Endometrial microvascular endothelial cells (primary cell): ENCODE measurements around the gene RIPOR3. TPM values are rescaled to one million over a fixed set of nuclear protein-coding genes. Genes with fewer than 3 reads are reported as not detected.
"Not testable (repeated sequence)": the region's sequence is repeated elsewhere in the genome, so short reads cannot be mapped to it uniquely, and the experiment has no call there.

ENCODE experiments used
- in situ Hi-C: cut with HindIII; loops from 2 replicates; pipeline ENCODE4 v1.10.0; 2017; ENCODE audit warnings: low sequenced_read_pairs, low pct_unique_long_range_greater_than_20kb; ENCODE audit errors: inconsistent ontology term
- total RNA-seq: library from RNA; depleted of rRNA; stranded (reverse); fragments of >200 nt; gene quantifications from one replicate; pipeline ENCODE4 v1.2.3, GENCODE V29; 2015; ENCODE audit errors: inconsistent ontology term

The RIPOR3 gene
- total RNA-seq, 1 donor from 2014 or later = not detected

DNA sequence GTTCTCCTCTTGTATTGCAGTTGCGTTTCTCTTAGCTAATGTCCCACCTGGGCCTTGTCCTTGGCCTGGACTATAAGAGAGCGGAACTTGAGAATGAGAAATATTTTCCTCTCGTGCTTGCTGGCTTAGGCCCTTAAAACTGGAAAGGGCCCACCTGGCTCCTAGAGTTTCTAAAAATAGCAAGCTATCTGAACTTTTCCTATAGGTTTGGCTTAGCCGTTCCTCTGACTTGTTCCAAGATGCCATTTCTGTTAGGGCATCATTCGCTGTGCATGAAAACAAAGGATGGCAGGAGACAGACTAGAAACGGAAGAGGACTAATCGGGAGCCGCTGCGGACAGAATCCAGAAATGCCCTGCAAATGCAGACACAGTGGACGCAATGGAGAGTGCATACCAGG is 4.5 kb downstream of the RIPOR3 start:
- in situ Hi-C loops = no loop called here

GRCh38 chr20:50683570-50683969 is 7.8 kb downstream of the RIPOR3 start:
- in situ Hi-C loops = no loop called here

GRCh38 chr20:50682947-50683530 is 8.3 kb downstream of the RIPOR3 start:
- in situ Hi-C loops = no loop called here

DNA sequence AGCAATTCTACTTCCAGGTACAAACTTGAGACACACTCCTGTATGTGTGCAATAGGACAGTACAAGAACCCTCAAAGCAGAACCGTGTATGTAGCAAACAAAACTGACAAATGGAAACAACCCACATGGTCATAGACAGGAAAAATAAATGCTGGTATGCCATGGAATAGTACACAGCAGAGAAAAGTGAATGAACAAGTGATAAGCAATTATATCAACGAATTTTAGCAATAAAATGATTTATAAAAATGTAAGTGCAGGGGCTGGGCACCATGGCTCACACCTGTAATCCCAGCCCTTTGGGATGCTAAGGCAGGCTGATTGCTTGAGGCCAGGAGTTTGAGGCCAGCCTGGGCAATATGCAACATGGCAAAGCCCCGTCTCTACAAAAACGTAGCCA is 9.3 kb downstream of the RIPOR3 start:
- in situ Hi-C loops = no loop called here

- in situ Hi-C loops = no loop called here
Observed at GRCh38 chr20:50681359-50682064, 9.8 kb downstream of the RIPOR3 start.

- in situ Hi-C loops = no loop called here
Observed at GRCh38 chr20:50680105-50680960, 11.0 kb downstream of the RIPOR3 start.

GRCh38 chr20:50679753-50680104 is 11.6 kb downstream of the RIPOR3 start:
- in situ Hi-C loops = no loop called here

DNA sequence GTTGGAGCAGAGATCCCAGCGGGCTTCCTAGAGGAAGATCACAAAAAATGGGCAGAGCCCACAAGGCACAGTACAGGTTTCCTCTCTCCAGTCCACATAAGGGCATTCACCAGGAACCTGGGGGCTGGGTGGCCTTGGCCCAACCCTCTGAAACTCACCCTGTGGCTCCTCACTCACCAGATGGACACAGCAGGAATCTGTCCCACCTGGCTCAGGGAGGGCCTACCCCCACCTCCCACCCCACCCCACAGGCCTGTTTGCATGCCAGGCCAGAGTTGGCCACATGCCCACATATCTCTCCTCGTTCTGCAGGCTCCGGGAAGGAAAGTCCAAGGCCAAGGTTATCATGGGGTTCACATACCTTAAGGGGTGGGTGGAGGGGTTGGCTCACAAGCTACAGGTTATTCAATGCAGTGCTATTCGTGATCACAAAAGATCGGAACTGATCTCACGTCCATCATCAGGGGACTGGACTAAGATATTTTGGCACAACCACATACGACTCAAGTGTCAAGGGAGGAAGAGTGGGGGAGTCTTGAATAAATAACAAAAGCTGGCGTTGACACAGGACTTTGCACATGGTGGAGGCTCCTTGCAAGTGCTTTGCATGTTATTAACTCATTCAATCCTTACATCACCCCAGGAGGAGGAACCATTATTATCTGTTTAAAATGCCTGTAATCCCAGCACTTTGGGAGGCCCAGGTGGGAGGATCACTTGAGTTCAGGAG is 13.0 kb downstream of the RIPOR3 start:
- in situ Hi-C loops = no loop called here

GRCh38 chr20:50676858-50677257 is 14.5 kb downstream of the RIPOR3 start:
- in situ Hi-C loops = no loop called here

- in situ Hi-C loops = not testable (repeated sequence)
Observed at GRCh38 chr20:50676377-50676731, 15.0 kb downstream of the RIPOR3 start.

DNA sequence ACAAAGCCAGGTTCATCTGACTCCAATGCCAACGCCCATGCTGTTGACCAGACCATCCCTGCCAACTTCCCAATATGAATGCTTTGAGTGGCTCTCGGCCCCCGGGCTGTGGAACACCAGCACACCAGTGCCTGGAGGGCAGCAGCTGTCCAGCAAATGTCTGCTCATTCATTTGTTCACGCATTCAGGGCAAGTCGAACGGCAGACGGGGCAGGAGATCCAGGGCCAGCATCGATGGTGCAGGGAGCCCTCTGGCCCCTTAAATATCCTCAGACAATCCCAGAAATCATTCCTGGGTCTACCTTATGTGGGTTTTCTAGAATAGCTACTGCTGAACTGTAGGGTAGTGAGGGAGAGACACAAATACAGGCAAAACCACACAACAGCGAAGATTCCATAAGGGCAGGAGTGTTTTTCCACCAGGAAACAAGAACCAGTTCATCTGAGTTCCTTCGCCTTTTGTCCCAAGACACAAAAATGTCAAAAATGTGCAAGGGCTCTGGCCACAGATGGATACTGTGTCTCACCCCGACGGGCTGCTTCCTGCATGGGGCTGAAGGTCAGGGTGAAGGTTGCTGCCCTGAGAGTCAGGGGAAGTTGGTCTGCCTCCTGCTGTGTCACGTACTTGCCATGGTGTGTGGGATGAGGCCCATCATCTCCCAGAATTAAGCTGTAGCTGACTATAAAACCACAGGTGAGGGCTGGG is 15.5 kb downstream of the RIPOR3 start:
- in situ Hi-C loops = no loop called here

DNA sequence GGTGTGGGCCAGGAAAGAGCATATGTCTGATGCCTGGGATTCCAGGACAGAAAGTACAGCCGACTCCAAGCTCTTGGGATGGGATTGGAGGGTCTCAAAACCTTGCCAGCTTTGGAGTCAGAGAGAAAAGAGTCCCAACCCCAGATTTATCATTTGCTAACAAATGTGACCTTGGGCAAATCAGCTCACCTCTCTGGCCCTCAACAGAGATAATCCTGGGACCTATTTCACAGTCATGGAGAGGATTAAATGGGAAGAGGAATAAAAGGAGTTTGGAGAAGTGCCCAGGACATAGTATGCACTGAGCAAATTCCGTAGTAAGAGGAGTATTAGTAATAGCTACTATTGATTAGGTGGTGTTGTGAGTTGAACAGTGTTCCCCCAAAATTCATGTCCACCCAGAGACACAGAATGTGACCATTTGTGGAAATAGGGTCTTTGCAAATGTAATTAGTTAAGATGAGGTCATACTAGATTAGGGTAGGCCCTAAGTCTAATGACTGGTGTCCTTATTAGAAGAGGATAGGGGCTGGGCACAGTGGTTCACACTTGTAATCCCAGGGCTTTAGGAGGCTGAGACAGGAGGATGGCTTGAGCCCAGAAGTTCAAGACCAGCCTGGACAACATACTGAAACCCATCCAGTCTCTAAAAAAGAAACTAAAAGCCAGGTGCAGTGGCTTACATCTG is 17.1 kb downstream of the RIPOR3 start:
- in situ Hi-C loops = no loop called here

GRCh38 chr20:50673466-50674137 is 17.7 kb downstream of the RIPOR3 start:
- in situ Hi-C loops = no loop called here

DNA sequence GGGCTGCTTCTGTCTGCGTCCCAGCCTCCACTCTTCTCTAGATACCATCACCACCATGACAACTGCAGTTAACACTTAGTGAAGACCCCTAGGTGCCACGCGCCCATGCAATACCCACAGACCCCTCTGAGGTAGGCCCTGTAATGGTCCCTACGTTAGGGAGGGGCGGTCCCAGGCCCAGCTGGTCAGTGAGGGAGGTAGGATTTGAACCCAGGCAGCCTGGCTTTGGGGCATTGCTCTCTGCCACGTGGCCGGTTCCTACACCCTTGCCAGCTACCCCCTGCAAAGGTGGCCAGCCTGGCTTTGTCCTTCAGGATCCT is 18.2 kb downstream of the RIPOR3 start:
- in situ Hi-C loops = no loop called here

DNA sequence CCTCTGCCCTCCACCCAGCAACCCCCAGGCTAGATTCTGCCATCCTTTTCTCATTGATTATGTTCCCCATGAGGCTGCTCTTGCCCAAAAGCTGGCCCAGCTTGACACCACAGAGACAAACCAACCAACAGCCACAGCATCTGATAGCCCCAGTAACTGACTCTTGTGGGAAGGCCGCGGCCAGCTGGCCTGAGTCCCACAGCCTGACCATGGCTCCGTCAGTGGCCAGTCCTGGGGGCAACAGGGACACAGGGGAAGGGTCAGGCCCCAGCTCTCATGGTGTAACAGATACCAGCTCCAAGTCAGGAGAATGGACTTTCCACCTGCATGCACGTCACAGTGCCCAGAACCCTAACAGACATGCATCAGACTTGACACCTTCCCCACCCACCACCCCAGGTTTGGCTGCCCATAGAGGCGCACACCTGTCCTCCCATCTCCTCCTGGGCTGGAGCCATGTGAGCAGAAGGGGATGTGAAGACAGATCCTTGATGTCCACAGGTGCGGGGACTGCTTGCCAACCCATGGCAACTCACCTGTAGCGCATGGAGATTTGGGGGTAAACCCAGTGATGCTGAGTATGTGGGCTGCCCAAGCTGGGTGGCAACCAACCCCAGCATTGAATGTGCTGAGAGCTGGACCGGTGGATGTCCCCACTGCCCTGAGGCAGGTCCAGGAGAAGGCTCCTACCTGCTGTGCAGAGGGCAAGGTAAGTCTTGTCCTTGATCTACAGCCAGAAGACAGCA is 18.8 kb downstream of the RIPOR3 start:
- in situ Hi-C loops = no loop called here

DNA sequence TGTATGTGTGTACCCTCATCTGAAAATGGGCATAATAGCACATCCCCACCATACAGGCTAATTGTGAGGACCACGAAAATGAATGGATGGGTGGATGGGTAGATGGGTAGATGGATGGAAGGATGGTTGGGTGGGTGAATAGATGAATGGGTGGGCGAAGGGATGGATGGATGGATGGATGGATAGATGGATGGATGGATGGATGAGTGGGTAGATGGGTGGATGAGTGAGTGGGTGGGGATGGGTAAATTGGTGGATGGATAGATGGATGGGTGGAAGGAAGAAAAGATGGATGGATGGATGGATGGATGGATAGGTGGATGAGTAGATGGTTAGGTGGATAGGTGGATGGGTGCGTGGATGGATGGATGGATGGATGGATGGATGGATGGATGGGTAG is 19.7 kb downstream of the RIPOR3 start:
- in situ Hi-C loops = no loop called here

DNA sequence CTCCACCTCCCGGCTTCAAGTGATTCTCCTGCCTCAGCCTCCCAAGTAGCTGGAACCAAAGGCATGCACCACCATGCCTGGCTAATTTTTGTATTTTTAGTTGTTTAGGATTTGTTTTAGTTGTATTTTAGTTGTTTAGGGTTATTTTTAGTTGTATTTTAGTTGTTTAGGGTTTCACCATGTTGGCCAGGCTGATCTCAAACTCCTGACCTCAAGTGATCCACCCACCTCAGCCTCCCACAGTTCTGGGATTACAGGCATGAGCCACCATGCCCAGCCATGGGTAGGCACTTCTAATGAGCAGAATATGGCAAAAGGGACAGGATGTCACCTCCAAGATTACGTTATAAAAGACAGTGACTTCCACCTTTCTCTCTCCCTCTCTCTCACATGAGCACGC is 20.3 kb downstream of the RIPOR3 start:
- in situ Hi-C loops = not testable (repeated sequence)
